Limb (tissue), 2 donors: ENCODE data around the gene CDC45.
A peak's percentile ranks its signal among the peaks of the same experiment; 100 is the strongest.

Experiments used
- DNase-seq, 2 donors: peaks; one replicate each; pipeline ENCODE4 v3.0.0-alpha.2; 2016; ENCODE audit errors: extremely low spot score in 2 of 2

Gene CDC45

DNA sequence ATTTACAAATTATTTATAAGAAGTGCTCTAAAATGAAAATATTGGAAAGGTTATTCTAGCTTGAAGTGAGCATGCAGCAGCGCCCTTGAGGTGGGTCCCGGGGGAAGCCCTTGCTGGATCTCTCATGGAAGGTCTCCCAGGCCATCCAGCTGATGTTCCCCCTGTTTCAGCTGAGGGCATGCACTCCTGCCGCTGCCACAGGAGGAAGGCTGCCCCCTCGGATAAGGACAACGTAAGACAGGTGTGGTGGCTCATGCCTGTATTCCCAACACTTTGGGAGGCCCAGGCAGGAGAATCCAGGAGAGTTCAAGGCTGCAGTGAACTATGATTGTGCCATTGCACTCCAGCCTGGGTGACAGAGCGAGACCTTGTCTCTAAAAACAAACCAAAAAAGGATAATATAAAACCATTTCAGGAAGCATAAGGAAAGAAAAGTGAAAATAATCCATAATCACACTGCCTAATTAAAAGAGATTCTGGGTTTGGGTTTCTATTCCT is 15.0 kb downstream of the CDC45 start:
- no peak for DNase-seq

DNA sequence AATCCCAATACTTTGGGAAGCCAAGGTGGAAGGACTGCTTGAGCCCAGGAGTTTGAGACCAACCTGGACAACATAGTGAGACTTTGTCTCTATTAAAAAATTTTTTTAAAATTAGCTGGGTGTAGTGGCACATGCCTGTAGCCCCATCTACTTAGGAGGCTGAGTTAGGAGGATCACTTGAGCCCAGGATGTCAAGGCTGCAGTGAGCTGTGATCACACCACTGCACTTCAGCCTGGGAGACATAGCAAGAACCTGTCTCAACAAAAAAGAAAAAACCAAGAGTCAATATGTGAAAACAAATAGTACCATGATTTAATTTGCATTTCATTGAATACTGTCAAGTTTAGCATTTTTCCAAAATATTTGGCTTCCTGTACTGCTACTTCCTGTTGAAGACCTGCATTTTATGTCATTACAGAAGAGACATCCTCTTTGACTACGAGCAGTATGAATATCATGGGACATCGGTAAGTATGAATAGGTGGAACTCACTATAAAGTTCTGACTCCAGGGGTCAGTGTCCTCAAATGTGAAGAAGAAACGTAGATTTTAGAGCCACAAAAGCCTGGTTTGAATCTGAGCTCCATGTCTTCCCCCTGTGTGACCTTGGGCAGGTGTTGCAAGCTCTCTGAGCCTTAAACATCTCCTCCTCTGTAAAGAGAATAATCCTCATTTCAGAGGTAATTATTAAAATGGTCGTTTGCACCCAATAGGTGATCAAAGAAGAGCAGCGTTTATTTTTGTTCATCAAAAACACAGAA is 16.0 kb downstream of the CDC45 start:
- DNase-seq = no peak

DNA sequence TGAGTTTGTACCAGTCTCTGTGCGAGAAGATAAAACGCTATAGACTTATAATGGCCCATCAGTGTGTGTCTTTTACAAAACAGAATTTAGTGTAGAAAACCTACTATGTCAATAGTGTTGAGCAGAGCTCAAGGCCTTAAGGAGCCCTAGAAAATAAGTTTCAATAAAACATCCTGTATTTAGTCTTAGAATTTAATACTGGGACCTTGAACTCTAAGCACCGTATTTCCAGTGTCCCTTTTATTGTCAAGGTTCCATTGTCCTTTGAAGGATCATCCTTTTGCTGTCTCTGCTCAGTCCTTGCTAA is 16.6 kb downstream of the CDC45 start:
- no peak for DNase-seq

DNA sequence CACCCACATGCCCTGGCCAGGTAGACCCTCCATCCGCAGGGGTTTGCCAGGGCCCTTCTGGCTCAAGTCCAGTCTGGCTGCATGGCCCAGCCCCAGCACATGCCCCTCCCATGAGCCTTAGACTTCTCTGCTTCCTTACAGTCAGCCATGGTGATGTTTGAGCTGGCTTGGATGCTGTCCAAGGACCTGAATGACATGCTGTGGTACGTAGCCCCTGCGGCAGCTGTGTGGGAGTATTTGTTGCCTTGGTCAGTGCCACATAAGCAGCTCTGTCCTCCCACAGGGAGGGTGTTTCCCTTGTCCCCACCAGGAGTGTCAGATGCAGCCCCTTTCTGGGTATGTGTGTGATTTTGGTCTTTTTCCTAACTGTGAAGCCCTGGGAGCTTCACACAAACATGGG is 17.5 kb downstream of the CDC45 start:
- peak in 1 of 2 donors; percentile 12 for DNase-seq

DNA sequence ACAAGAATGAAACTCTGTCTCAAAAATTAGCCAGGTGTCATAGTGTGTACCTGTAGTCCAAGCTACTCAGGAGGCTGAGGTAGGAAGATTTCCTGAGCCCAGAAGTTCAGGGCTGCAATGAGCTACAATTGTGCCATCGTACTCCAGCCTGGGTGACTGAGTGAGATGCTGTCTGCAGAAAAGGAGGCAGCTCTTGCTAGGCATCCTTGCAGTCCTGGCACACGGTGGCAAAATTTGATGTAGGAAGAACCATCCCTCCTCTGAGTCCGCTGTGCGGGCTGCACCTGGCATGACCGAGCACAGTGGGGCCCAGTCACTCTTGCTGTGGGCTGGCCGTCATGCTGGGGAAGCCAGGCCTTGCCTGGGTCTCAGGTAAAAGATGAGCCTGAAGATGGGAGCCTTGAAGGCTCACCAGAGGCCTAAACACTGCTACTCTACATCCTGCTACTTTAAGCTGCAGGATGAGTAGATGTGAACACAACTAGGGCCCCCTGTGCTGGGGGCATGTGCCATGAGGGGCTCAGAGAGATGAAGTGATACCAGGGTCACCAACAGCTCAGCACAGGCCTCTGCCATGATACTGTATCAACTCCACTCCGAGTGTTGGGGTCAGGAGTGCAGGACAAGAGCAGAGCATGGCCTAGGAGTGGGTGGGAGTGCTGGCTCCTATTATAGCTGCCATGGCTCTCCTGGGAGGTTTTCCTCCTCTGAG is 18.6 kb downstream of the CDC45 start:
- no peak for DNase-seq

DNA sequence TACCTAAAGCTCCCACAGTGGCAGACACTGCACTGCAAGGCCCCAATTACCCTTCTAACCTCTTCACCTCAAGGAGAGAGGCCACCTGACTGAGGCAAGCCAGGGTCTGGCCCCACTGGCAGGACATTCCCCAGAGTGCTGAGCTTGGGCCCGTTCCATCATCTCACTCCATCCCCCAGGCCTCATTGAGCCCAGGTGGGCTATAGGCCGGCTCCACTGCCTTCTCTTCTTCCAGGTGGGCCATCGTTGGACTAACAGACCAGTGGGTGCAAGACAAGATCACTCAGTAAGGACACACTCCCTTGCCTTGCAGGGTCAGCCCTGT is 19.1 kb downstream of the CDC45 start:
- DNase-seq = no peak

DNA sequence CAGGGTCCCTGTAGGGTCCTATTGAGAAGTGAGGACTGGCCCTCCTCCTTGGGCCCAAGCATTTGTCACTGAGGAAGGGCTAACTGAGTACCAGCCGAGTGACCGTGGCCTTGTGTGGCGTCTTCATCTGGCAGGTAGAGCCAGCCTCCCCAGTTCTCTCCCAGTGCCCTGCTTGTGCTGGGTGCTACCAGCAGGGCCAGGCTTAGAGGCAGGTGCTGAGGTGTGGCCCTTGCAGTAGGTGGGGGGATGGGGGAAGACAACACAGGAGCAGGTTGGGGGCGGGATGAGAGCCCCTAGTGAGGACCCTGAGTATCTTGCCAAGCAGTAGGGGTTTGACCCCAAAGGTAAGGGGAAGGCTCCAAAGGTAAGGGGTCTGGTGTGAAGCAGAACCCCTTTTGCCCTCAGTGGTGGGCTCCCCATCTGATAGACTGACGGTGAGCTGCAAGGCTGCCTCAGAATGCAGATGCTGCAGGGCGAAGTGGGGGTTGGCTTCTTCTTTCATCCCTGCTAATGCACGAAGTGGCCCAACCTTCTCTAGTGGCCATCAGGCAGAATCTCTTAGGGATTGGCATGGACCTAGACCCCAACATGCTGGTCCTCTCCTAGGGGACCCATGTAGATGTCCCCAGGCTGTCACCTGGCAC is 19.6 kb downstream of the CDC45 start:
- DNase-seq = no peak

DNA sequence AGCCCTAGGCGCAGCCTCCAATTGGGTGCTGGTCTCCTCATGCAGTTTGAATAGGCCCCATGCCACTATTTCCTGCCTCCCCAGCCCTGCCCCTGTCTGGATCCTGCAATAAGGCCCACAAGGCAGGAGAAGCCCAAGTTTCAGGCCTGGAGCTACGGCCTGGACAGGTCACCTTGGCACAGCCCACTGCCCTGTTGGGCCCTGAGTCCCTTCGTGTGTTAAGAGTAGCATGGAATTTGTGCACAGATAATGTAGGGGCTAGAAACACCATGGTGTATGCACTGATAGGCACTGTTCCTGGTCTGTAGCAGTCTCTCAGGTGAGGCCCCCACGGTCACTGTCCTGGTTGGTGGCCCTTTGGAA is 20.1 kb downstream of the CDC45 start:
- no peak for DNase-seq

DNA sequence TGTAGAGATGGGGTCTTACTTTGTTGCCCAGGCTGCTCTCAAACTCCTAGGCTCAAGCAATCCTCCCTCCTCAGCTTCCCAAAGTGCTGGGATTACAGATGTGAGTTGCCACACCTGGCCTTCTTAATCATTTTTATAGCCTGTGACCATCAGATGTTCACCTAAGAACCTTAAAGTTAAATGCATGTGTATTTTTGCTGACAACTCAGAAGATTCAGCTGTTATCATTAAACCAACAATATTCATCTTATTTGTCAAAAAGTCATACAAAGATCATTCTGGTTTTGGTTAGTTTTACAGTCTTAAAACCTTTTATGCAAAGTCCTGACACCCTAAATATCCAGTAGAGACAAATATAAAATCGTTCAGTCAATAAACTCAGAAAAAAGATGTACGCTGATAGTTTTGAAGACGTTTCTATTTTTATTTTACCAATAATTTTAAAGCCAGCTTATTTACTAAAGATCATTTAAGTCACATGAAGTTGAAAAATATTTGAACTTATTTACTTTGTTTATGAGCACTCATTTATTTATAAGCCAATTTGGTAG is 22.3 kb downstream of the CDC45 start:
- DNase-seq = no peak

DNA sequence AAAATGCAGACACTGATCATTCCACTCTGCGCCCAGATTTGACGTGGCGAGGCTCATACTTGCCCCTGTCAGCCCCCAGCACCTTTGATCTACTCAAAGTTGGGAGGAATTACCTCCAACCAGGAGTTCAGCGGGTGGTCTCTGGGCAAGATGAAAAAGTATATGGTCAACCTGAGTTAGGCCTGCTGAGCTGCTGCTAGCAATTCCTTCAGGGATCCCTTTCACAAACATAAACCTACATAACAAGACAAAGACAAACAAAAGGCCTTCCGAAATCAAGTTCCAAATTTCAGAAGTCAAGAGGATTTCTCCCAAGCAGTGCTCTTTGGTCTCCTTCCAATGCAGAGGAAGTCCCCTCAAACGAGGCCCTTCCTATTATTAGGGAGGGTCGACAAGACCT is 23.6 kb downstream of the CDC45 start:
- DNase-seq = no peak

DNA sequence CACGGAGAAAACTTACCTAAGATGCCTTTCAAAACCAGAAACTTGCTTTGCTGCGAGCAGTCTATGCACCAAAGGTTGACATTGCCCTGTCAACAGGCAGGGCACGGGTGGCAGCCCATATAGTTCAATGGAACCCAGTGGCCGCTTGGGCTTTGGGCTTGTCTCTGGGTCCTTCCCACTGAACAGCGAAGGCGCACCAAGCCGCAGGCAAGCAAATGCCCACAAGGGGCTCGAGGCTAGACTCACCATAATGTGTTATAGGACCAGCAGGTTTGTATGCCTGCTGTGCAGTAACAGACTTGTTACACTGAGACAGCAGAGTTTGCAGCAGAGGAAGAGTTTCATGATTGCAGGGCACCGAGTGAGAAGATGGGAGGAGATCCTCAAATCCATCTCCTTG is 24.1 kb downstream of the CDC45 start:
- DNase-seq = no peak

DNA sequence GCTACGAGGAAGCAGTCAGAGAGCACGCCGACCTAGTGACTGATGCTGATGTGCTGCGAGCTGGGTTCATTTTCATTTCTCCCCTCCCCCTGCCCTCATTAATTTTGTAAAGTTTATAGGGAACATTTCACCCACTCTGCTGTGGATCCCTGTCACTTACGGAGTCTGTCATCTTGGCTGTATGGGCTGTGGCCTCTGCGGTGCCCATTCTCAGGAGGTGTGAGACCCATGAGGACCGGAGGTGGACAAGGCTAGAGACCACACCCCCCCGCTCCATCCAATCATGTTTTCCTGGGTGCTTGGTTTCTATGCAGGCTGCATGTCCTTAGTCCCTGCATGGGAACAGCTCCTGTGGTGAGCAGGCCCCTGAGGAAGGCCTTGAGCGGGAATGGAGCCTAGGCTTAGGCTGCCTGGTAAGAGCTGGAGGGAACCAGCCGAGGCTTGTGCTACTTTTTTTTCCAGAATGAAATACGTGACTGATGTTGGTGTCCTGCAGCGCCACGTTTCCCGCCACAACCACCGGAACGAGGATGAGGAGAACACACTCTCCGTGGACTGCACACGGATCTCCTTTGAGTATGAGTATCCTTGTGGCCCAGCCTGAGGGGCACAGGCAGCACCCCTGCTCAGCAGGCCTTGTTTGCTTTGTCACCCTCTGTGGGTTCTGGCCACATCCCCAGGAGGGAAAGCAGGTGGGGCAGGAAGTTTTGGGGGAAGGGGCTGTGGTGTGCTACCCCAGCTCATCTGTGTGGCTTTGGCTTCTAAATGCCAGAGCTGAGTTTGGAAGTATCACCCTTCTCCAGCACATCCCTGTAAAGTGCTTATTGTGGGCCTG is 25.4 kb downstream of the CDC45 start:
- no peak for DNase-seq

DNA sequence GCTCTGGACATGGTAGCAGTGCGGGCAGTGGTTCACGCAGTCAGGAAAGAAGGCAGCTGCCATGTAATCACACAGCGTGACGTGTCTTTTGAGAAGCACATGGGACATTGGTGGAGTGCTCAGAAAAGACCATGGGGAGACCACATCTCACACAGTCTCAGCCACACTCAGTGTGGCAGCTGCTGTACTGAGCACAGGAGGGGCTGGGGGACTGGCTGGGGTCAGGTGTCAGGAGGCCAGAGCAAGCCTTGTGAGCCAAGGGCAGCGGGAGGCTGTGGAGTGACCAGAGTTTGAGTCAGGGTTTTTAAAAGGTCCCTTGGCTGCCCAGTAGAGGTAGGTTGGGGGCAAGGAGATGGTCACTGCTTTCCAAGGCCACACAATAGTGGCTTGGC is 26.0 kb downstream of the CDC45 start:
- no peak for DNase-seq

DNA sequence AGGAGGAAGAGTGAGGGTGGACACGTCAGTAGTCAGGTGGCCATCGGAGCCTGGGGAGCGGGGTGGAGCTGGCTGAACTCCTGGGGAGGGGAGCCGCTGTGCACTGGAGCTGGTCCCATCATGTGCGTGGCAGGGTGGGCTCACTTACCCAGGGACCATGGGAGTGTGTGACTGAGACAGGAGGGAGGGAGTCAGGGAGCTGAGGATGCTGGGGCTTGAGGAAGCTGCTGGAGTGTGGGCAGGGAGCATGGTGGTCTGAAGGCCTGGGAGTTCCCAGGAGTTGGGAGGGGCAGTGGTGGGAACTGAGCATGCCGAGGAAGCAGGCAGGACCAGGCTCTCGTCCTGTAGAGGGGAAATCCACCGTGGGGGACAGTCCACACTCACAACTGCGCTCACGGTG is 26.5 kb downstream of the CDC45 start:
- no peak for DNase-seq

DNA sequence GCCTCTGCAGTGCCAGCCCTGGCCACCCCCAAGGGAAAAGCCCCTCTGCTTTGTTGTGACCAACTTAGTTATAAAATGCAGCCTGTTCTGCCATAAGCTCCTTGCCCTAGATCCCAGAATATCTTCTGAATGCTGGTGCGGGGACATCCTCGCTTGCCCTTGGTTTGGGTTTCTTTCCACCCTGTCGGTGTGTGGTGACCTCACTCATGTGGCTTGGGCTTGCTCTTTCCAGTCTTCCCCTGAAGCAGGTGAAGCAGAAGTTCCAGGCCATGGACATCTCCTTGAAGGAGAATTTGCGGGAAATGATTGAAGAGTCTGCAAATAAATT is 27.8 kb downstream of the CDC45 start:
- no peak for DNase-seq

DNA sequence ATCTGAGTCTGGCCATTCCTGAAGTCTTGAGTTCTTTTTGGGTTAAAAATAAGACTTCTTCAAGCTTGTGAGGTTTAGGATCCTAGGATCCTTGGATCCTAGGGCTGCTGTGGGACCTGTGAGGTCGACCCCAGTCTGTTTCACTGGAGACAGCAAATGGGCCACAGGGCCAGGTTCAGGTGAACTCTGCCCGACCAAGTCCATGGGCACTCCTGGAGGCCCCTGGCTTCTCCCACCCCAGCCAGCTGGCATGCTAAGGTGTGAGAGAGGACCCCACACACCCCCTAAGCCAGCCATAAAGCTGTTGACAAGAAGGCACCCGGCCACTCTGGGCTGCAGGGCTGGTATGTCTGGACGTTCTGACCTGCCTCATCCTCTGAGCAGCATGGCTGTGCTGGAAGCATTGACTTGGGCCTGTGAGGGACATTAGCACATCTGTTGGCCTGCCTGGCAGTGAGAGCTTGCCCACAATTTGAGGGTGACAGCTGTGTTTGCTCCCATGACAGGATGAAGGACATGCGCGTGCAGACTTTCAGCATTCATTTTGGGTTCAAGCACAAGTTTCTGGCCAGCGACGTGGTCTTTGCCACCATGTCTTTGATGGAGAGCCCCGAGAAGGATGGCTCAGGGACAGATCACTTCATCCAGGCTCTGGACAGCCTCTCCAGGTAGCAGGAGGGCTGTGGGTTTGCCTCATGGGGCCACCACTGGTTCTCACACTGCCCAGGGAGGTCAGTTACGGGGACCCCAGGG is 28.5 kb downstream of the CDC45 start:
- no peak for DNase-seq

DNA sequence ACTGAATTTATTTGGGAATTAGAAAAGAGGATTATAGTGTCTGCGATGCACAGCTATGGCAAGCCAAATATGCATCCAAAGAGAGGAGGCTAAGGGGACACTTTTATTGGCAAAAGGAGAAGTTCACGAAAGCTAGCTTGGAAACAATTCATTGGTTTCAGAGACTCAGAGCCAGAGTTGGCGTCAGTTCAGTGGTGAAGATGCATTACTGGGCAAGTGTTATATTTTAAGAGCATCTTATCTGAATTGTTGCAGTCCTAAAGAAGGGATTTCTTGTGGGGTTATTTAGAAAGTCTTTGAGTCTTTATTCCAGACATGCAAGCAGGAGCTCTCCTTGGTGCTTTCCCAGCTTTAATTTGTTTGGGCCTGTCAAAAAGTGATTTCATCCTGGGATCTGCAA is 29.5 kb downstream of the CDC45 start:
- DNase-seq = no peak

DNA sequence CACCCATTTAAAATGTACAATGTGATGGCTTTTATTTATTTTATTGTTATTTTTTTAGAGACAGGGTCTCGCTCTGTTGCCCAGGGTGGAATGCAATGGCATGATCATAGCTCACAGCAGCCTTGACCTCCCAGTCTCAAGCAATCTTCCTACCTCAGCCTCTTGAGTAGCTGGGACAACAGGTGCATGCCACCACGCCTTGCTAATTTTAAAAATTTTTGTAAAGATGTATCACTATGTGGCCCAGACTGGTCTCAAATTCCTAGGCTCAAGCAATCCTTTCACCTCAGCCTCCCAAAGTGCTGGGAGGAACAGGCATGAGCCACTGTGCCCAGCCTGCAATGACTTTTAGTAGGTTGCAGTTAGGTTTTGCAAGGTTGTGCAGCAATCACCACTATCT is 30.2 kb downstream of the CDC45 start:
- no peak for DNase-seq

DNA sequence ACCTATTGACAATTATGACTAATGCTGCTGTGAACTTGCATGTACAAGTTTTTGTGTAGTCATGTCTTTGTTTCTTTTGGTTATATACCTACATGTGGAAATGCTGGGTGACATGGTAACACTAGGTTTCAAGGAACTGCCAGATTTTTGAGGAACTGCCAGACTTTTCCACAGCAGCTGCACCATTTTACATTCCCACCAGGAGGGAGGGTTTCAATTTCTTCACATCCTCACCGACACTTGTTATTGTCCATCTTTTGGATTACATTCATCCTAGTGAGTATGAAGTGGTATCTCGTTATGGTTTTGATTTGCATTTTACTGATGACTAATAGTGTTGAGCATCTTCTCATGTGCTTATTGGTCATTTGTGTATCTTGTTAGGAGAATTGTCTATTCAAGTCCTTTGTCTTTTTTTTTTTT is 31.2 kb downstream of the CDC45 start:
- no peak for DNase-seq

DNA sequence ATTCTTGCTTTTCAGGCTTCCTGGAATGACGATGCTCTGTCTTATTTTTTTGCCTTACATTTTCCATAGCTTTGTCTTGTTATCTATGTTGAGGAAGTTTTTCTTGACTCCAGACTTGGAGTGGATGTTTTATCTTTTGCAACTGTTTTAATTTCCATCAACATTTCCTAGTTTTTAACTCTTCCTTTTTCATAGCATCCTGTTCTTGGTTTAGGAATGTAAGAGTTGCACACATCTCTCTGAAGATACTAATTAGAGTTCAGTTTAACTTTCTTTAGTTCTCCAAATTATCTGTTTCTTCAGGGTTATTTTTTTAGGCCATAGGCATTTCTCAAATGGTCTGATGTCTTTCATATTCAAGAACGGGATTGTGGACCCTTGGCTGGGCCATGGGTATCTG is 34.1 kb downstream of the CDC45 start:
- DNase-seq = no peak

DNA sequence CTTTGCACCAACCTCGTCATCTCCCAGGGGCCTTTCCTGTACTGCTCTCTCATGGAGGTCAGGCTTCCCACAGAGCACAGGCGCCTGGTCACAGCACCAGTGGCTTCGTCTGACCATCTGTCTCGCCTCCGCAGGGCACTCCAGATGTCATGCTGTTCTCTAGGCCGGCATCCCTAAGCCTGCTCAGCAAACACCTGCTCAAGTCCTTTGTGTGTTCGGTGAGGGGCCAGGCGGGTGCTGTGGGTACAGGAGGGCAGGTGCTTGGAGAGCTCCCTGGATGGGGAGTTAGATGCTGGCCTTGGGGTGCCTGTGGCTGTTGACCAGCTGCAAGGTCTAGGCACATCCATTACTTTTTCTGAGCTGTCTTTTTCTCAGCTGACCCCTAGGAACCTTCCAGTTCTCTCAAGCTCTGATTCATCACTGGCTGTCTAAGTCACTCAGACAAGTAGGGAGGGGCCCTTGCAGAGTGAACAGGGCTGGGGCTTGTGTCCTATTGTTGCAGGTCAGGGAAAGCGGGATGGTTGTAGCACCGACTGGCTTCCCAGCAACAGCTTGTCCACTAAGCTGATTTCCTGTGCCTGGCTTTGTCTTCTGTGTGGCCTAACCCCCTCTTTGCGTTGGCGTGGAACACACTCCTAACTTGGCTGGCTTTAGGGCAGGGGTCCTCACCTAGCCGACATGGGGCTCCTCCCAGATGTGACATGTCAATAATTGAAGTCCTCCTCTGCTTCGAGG is 35.3 kb downstream of the CDC45 start:
- no peak for DNase-seq
